ENCODE results near the gene CDH4.

GRCh38 chr20:61736001-61736635 lies 484.1 kb downstream of the CDH4 start:
- TF ChIP-seq, protein P1, sequence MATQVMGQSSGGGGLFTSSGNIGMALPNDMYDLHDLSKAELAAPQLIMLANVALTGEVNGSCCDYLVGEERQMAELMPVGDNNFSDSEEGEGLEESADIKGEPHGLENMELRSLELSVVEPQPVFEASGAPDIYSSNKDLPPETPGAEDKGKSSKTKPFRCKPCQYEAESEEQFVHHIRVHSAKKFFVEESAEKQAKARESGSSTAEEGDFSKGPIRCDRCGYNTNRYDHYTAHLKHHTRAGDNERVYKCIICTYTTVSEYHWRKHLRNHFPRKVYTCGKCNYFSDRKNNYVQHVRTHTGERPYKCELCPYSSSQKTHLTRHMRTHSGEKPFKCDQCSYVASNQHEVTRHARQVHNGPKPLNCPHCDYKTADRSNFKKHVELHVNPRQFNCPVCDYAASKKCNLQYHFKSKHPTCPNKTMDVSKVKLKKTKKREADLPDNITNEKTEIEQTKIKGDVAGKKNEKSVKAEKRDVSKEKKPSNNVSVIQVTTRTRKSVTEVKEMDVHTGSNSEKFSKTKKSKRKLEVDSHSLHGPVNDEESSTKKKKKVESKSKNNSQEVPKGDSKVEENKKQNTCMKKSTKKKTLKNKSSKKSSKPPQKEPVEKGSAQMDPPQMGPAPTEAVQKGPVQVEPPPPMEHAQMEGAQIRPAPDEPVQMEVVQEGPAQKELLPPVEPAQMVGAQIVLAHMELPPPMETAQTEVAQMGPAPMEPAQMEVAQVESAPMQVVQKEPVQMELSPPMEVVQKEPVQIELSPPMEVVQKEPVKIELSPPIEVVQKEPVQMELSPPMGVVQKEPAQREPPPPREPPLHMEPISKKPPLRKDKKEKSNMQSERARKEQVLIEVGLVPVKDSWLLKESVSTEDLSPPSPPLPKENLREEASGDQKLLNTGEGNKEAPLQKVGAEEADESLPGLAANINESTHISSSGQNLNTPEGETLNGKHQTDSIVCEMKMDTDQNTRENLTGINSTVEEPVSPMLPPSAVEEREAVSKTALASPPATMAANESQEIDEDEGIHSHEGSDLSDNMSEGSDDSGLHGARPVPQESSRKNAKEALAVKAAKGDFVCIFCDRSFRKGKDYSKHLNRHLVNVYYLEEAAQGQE (IDR thresholded peaks at IDR 0.05; ENCODE audit: insufficient read depth in 1 of 2, low read depth in 2 of 2, low read length in 2 of 2): no peak
- TF ChIP-seq SIN3A (IDR thresholded peaks at IDR 0.05; ENCODE audit: borderline replicate concordance, insufficient read depth, low read length) (no peak), POLR2AphosphoS5 (IDR thresholded peaks at IDR 0.05; ENCODE audit: low read depth, low read length) (no peak)

All from PFSK-1 (cell line).